KMS-11 (cell line): ENCODE results near the gene NT5E.
A peak's percentile ranks its signal among the peaks of the same experiment; 100 is the strongest.
"Not testable (repeated sequence)": the region's sequence is repeated elsewhere in the genome, so short reads cannot be mapped to it uniquely, and the experiment has no call there.

Experiments
- H2AFZ ChIP-seq: fragments of 200-600 bp; sonication (generic); 2 replicates; pipeline ENCODE4 v1.6.1; 2016; ENCODE audit warnings: antibody characterized with exemption, mixed run types, low read depth
- H3K27ac ChIP-seq: fragments of 200-600 bp; sonication (generic); 2 replicates; pipeline ENCODE4 v1.6.1; 2016; ENCODE audit warnings: mild to moderate bottlenecking, mixed run types
- H3K27me3 ChIP-seq: fragments of 200-600 bp; sonication (generic); 2 replicates; pipeline ENCODE4 v1.6.1; 2017; ENCODE audit warnings: mild to moderate bottlenecking, low read depth, mixed run types, moderate library complexity; ENCODE audit not compliant: insufficient read depth
- H3K36me3 ChIP-seq: fragments of 200-600 bp; sonication (generic); 2 replicates; pipeline ENCODE4 v1.6.1; 2017; ENCODE audit warnings: mild to moderate bottlenecking, mixed run types; ENCODE audit not compliant: insufficient read depth
- H3K4me1 ChIP-seq: fragments of 200-600 bp; sonication (generic); 2 replicates; pipeline ENCODE4 v1.6.1; 2016; ENCODE audit warnings: mild to moderate bottlenecking, low read depth, mixed run types; ENCODE audit not compliant: poor library complexity, severe bottlenecking
- H3K4me2 ChIP-seq: fragments of 200-600 bp; sonication (generic); 2 replicates; pipeline ENCODE4 v1.7.0; 2016; ENCODE audit warnings: mild to moderate bottlenecking, mixed run types
- H3K4me3 ChIP-seq: fragments of 200-600 bp; sonication (generic); IDR thresholded peaks from 2 replicates; pipeline ENCODE4 v1.6.1; 2017; ENCODE audit warnings: low read depth, low read length, mixed read lengths; ENCODE audit not compliant: insufficient read depth
- H3K79me2 ChIP-seq: fragments of 200-600 bp; sonication (generic); 2 replicates; pipeline ENCODE4 v1.6.1; 2016; ENCODE audit warnings: low read depth, mixed run types; ENCODE audit not compliant: insufficient read depth
- H3K9ac ChIP-seq: fragments of 200-600 bp; sonication (generic); 2 replicates; pipeline ENCODE4 v1.6.1; 2016; ENCODE audit warnings: mild to moderate bottlenecking, mixed run types
- H4K20me1 ChIP-seq: fragments of 200-600 bp; sonication (generic); 2 replicates; pipeline ENCODE4 v1.6.1; 2016; ENCODE audit warnings: mild to moderate bottlenecking, mixed run types; ENCODE audit not compliant: insufficient read depth
- TF ChIP-seq, protein P1 (sequence below): fragments of 200-600 bp; sonication (generic); conservative IDR thresholded peaks from 2 replicates; pipeline ENCODE4 v1.6.1; 2017; ENCODE audit warnings: low read depth, mild to moderate bottlenecking, antibody characterized with exemption, low read length, moderate library complexity, mixed read lengths

The NT5E gene

DNA sequence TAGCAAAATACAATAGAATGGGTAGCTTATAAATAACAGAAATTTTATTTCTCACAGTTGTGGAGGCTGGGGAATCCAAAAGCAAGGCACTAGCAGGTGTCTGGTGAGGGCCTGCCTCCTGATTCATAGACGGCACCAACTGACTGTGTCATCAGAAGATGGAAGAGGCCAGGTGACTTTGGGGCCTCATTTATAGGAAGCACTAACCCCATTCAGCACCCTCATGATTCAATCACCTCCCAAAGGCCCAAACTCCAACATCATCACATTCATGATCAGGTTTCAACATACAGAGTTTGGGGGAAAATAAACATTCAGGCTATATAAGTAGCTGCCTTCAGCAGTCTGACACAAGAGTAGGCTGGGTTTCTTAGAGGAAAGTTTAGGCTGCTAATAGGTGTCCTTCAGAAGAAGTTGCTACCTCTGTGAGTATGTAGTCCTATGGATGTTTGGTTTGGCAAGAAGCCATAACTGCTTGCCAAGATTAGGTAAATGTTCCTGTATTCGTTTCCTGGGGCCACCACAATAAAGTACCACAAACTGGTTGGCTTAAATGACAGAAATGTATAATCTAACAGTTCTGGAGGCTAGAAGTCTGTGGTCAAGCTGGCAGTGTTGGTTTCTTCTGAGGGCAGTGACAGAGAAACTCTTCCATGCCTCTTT, 48.8 kb downstream of the NT5E start:
- no peaks in the 10 kb centered on the region for H4K20me1 ChIP-seq
- no peak overlapping the region for H3K4me3 ChIP-seq
- TF ChIP-seq, protein P1, sequence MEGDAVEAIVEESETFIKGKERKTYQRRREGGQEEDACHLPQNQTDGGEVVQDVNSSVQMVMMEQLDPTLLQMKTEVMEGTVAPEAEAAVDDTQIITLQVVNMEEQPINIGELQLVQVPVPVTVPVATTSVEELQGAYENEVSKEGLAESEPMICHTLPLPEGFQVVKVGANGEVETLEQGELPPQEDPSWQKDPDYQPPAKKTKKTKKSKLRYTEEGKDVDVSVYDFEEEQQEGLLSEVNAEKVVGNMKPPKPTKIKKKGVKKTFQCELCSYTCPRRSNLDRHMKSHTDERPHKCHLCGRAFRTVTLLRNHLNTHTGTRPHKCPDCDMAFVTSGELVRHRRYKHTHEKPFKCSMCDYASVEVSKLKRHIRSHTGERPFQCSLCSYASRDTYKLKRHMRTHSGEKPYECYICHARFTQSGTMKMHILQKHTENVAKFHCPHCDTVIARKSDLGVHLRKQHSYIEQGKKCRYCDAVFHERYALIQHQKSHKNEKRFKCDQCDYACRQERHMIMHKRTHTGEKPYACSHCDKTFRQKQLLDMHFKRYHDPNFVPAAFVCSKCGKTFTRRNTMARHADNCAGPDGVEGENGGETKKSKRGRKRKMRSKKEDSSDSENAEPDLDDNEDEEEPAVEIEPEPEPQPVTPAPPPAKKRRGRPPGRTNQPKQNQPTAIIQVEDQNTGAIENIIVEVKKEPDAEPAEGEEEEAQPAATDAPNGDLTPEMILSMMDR = no peak
- H3K36me3 ChIP-seq = no peaks in the 10 kb centered on the region
- H3K4me1 ChIP-seq = no peaks in the 10 kb centered on the region
- H3K79me2 ChIP-seq = no peaks in the 10 kb centered on the region
- no peaks in the 10 kb centered on the region for H3K27me3 ChIP-seq
- no peak overlapping the region for H3K27ac ChIP-seq
- no peak overlapping the region for H2AFZ ChIP-seq
- H3K9ac ChIP-seq = no peak overlapping the region
- H3K4me2 ChIP-seq = no peak overlapping the region

- no peaks in the 10 kb centered on the region for H3K79me2 ChIP-seq
- no peak overlapping the region for H3K9ac ChIP-seq
- H3K36me3 ChIP-seq = no peaks in the 10 kb centered on the region
- TF ChIP-seq, protein P1 = no peak
- no peaks in the 10 kb centered on the region for H3K27me3 ChIP-seq
- H4K20me1 ChIP-seq = no peaks in the 10 kb centered on the region
- no peak overlapping the region for H3K4me2 ChIP-seq
- H3K27ac ChIP-seq = no peak overlapping the region
- no peak overlapping the region for H3K4me3 ChIP-seq
- no peaks in the 10 kb centered on the region for H3K4me1 ChIP-seq
- no peak overlapping the region for H2AFZ ChIP-seq
Observed at GRCh38 chr6:85506441-85507093, 56.7 kb downstream of the NT5E start.

DNA sequence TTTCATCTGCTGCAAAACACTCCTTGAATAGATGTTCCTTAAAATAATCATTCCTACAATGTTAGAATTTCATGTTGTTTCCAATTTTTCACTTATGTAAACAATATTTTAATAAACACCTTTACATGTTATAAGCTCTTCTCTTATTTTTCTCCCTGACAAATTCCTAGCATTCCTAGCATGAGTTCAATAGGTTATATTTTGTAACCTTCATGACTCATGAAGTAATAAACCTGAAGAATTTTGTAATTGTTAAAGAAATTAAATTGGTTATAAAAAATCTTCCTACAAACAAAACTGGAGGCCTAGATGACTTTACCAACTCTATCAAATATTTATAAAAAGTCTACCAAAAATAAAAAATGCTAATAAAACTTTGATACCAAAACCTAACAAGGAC, 66.3 kb downstream of the NT5E start:
- Histone ChIP-seq H2AFZ (no peak overlapping the region), H3K9ac (no peak overlapping the region), H3K79me2 (no peaks in the 10 kb centered on the region), H3K36me3 (no peaks in the 10 kb centered on the region), H4K20me1 (no peaks in the 10 kb centered on the region), H3K4me1 (no peaks in the 10 kb centered on the region), H3K27ac (no peak overlapping the region), H3K4me2 (no peak overlapping the region), H3K27me3 (no peaks in the 10 kb centered on the region), H3K4me3 (no peak overlapping the region)
- TF ChIP-seq, protein P1 = no peak

DNA sequence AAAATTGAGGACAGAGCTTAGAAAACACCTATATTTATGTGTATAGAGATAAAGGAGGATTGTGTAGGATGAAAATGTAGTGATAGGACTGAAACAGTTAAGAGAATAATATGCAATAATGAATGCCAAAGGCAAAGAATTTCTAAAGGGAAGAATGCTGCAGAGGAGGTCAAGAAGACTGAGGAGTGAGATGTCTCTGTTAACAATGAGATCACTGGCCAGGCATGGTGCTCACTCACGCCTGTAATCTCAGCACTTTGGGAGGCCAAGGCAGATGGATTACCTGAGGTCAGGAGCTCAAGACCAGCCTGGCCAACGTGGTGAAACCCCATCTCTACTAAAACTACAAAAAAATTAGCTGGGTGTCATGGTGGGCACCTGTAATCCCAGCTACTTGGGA, 74.4 kb downstream of the NT5E start:
- not testable (repeated sequence) for H3K4me3 ChIP-seq, H3K36me3 ChIP-seq

GRCh38 chr6:85537055-85537494, 87.2 kb downstream of the NT5E start:
- Histone ChIP-seq H3K4me2 (no peak overlapping the region), H3K9ac (no peak overlapping the region), H2AFZ (no peak overlapping the region), H3K27ac (no peak overlapping the region), H3K27me3 (no peaks in the 10 kb centered on the region), H3K79me2 (no peaks in the 10 kb centered on the region), H3K36me3 (no peaks in the 10 kb centered on the region), H4K20me1 (no peaks in the 10 kb centered on the region), H3K4me3 (no peak overlapping the region), H3K4me1 (no peaks in the 10 kb centered on the region)
- TF ChIP-seq, protein P1 = peak; percentile 69; the same call in 1 of the 2 replicates

More for the DNA sequence above, 74.4 kb downstream of the NT5E start:
- H3K27me3 ChIP-seq, H3K79me2 ChIP-seq, H3K27ac ChIP-seq, H3K4me2 ChIP-seq, H3K4me1 ChIP-seq, H4K20me1 ChIP-seq, H3K9ac ChIP-seq, H2AFZ ChIP-seq: not testable (repeated sequence)
